Panc1 (cell line): ENCODE results near the gene CALHM4. TPM values are rescaled to one million over a fixed set of nuclear protein-coding genes. Genes with fewer than 3 reads are reported as not detected.

Experiments
- ATAC-seq: fragments of 200-7000 bp; cut with Tn5 transposase; 2 replicates; pipeline ENCODE4 v1.9.1; 2020; ENCODE audit warnings: mild to moderate bottlenecking, moderate library complexity
- BruUV-seq: library from RNA; stranded (reverse); fragments of 400-500 nt; replicated peaks from 2 replicates; lab custom pipeline; 2021; lab: Mats Ljungman, UMichigan
- CTCF ChIA-PET: fragments of 300-600 bp; sonication (Branson Sonifier 250); formaldehyde crosslinking; loops from one replicate; lab custom pipeline; 2022; ENCODE audit warnings: antibody characterized with exemption; lab: Charles Lee
- POLR2A ChIA-PET: fragments of 300-600 bp; sonication (Branson Sonifier 250); formaldehyde crosslinking; loops from one replicate; lab custom pipeline; 2022; ENCODE audit warnings: antibody characterized with exemption; lab: Charles Lee
- DNase-seq: peaks from one replicate; pipeline ENCODE4 v3.0.0-alpha.2; 2010; ENCODE audit warnings: low read depth, low spot score
- H3K27ac ChIP-seq: 2 replicates; pipeline ENCODE4 v1.5.1; 2011; ENCODE audit warnings: mild to moderate bottlenecking, low read length, inconsistent platforms
- H3K27me3 ChIP-seq: fragments of 200-500 bp; sonication (Bioruptor generic); 2 replicates; pipeline ENCODE4 v1.6.0; 2014; ENCODE audit warnings: low read length, inconsistent platforms; ENCODE audit not compliant: control insufficient read depth, insufficient read depth
- H3K36me3 ChIP-seq: fragments of 200-500 bp; sonication (Bioruptor generic); 2 replicates; pipeline ENCODE4 v1.5.1; 2014; ENCODE audit warnings: inconsistent platforms, mild to moderate bottlenecking, low read length, moderate library complexity; ENCODE audit not compliant: control insufficient read depth, insufficient read depth
- H3K4me1 ChIP-seq: 2 replicates; pipeline ENCODE4 v1.5.1; 2011; ENCODE audit warnings: inconsistent platforms, mild to moderate bottlenecking, low read length, moderate library complexity; ENCODE audit not compliant: control insufficient read depth, insufficient read depth
- H3K4me3 ChIP-seq, 2 experiments: 2 replicates each; pipeline ENCODE4 v1.5.1; 2011 to 2012; ENCODE audit warnings: low read depth in 2 of 2, low read length in 2 of 2, mild to moderate bottlenecking in 2 of 2, inconsistent platforms in 1 of 2, moderate library complexity in 1 of 2
- H3K9me3 ChIP-seq: fragments of 200-500 bp; sonication (Bioruptor generic); 2 replicates; pipeline ENCODE4 v1.5.1; 2014; ENCODE audit warnings: low read depth, mild to moderate bottlenecking, inconsistent platforms, low read length, moderate library complexity; ENCODE audit not compliant: control insufficient read depth, insufficient read depth
- CTCF ChIP-seq: fragments of 450-650 bp; IDR thresholded peaks from 2 replicates; pipeline ENCODE4 v1.5.1; 2017; ENCODE audit warnings: mild to moderate bottlenecking
- POLR2AphosphoS5 ChIP-seq: IDR thresholded peaks from 2 replicates; pipeline ENCODE4 v1.6.1; 2012; ENCODE audit warnings: mild to moderate bottlenecking, low read depth, low read length, moderate library complexity
- REST ChIP-seq, 2 experiments: IDR thresholded peaks; 2 replicates each; pipeline ENCODE4 v1.6.1; 2011 to 2012; ENCODE audit warnings: low read depth in 2 of 2, control low read depth in 1 of 2, low read length in 1 of 2, mild to moderate bottlenecking in 1 of 2, moderate library complexity in 1 of 2; ENCODE audit not compliant: insufficient read depth in 1 of 2
- SIN3A ChIP-seq: IDR thresholded peaks from 2 replicates; pipeline ENCODE4 v1.6.1; 2012; ENCODE audit warnings: low read depth, mild to moderate bottlenecking, low read length, moderate library complexity, borderline replicate concordance; ENCODE audit not compliant: insufficient read depth
- TCF7L2 ChIP-seq: IDR thresholded peaks from 2 replicates; pipeline ENCODE4 v1.6.1; 2011; ENCODE audit warnings: mild to moderate bottlenecking, low read depth, low read length, inconsistent platforms
- in situ Hi-C: cut with HindIII; loops from 2 replicates; pipeline ENCODE4 v1.10.0; 2016; ENCODE audit warnings: low sequenced_read_pairs, low pct_unique_long_range_greater_than_20kb
- intact Hi-C: fragments of 100-400 bp; cut with micrococcal nuclease; formaldehyde crosslinking; loops from one replicate; pipeline ENCODE4 v1.10.0; 2022; ENCODE audit not compliant: unreplicated experiment
- total RNA-seq: library from RNA; stranded (reverse); gene quantifications from one replicate; pipeline ENCODE4 v1.2.1, GENCODE V29; 2021; ENCODE audit not compliant: unreplicated experiment

CALHM4 gene
- total RNA-seq, 1 experiment from 2014 or later: not detected

- H3K4me1 ChIP-seq: peaks cover 22% of the 10 kb centered on the region
- no peaks in the 10 kb centered on the region for H3K27me3 ChIP-seq
- in situ Hi-C loops: no loop called here
- DNase-seq: peak; percentile 99
- CTCF ChIA-PET: no interaction called here
- H3K36me3 ChIP-seq: peaks cover 2% of the 10 kb centered on the region
- peak; percentile 99 for ATAC-seq
- POLR2A ChIA-PET: interaction anchor here (0.6 to 0.9 kb wide), 3 partner anchors 8 to 480 kb away, joined by 3 to 5 read pairs (median 4); no protein-coding TSS in a partner anchor
- peak within 1 kb of the TSS; percentile 83 to 97 for H3K4me3 ChIP-seq
- intact Hi-C loops: no loop called here
- TF ChIP-seq SIN3A: peak; percentile 96
- TF ChIP-seq TCF7L2: peak; percentile 91
- TF ChIP-seq POLR2AphosphoS5: peak; percentile 96
- no peak; the same call in 1 of the 2 replicates for TF ChIP-seq CTCF
- BruUV-seq: no TSS peak
- peak within 1 kb of the TSS; percentile 98 for H3K27ac ChIP-seq
- H3K9me3 ChIP-seq: no peaks in the 10 kb centered on the region
Observed at GRCh38 chr6:116570856-116571682, 17.5 kb downstream of the CALHM4 start, which contains the start of gene RWDD1. RWDD1 (plus strand) TSS chr6:116571504; CDS start chr6:116571583, 79 bp downstream.

- Histone ChIP-seq H3K4me3 (peak overlapping the region; percentile 83 to 97), H3K4me1 (peaks cover 22% of the 10 kb centered on the region), H3K9me3 (no peaks in the 10 kb centered on the region), H3K27me3 (no peaks in the 10 kb centered on the region), H3K36me3 (peaks cover 7% of the 10 kb centered on the region), H3K27ac (peak overlapping the region; percentile 98)
- ChIA-PET CTCF (no interaction called here), POLR2A (interaction anchor here (0.6 to 0.9 kb wide), 3 partner anchors 9 to 480 kb away, joined by 3 to 5 read pairs (median 4); no protein-coding TSS in a partner anchor)
- DNase-seq (no peak), ATAC-seq (no peak)
- in situ Hi-C loops: no loop called here
- TF ChIP-seq CTCF (no peak), REST (IDR thresholded peaks at IDR 0.05; ENCODE audit: insufficient read depth in 1 of 2, low read depth in 2 of 2, low read length in 1 of 2) (no peak), SIN3A (no peak), TCF7L2 (no peak), POLR2AphosphoS5 (no peak)
- intact Hi-C loops: no loop called here
- no TSS peak for BruUV-seq
Observed at GRCh38 chr6:116571683-116572000, 18.1 kb downstream of the CALHM4 start.
